Spleen (tissue), 11 donors: Measurements from ENCODE around the gene SMAD1. TPM values are rescaled to one million over a fixed set of nuclear protein-coding genes. Genes with fewer than 3 reads are reported as not detected.

Experiments used
- DNase-seq: peaks from one replicate; pipeline ENCODE4 v3.0.0-alpha.2; 2020
- H3K27ac ChIP-seq, 8 donors: fragments of 200-600 bp; sonication (generic) in 7 of 8; 1 replicate in 4 of 8; 2 replicates in 4 of 8; pipeline versions ENCODE4 v1.5.0 to v1.8.0; 2016 to 2021; ENCODE audit warnings: inconsistent platforms in 4 of 8, mild to moderate bottlenecking in 4 of 8, moderate library complexity in 1 of 8
- H3K27me3 ChIP-seq, 7 donors: fragments of 200-600 bp; sonication (generic) in 6 of 7; replicated peaks in 1 of 7; 1 replicate in 4 of 7; 2 replicates in 3 of 7; pipeline versions ENCODE4 v1.5.0 to v1.8.0; 2016 to 2021; ENCODE audit warnings: inconsistent platforms in 3 of 7, mild to moderate bottlenecking in 1 of 7
- H3K36me3 ChIP-seq, 6 donors: fragments of 200-600 bp; sonication (generic) in 5 of 6; 1 replicate in 4 of 6; 2 replicates in 2 of 6; pipeline versions ENCODE4 v1.5.0 to v1.8.0; 2016 to 2021; ENCODE audit warnings: inconsistent platforms in 2 of 6
- H3K4me1 ChIP-seq, 6 donors: fragments of 200-600 bp; sonication (generic) in 5 of 6; 1 replicate in 3 of 6; 2 replicates in 3 of 6; pipeline versions ENCODE4 v1.5.0 to v1.8.0; 2016 to 2021; ENCODE audit warnings: inconsistent platforms in 3 of 6
- H3K4me3 ChIP-seq, 8 donors: fragments of 200-600 bp; sonication (generic) in 7 of 8; 1 replicate in 4 of 8; 2 replicates in 4 of 8; pipeline versions ENCODE4 v1.5.0 to v1.8.0; 2016 to 2021; ENCODE audit warnings: inconsistent platforms in 4 of 8, mild to moderate bottlenecking in 4 of 8, moderate library complexity in 2 of 8
- H3K9me3 ChIP-seq, 8 donors: fragments of 200-600 bp; sonication (generic) in 7 of 8; 1 replicate in 4 of 8; 2 replicates in 4 of 8; pipeline versions ENCODE4 v1.5.0 to v1.8.0; 2016 to 2021; ENCODE audit warnings: inconsistent platforms in 4 of 8
- POLR2A ChIP-seq, 3 donors: fragments of 450-650 bp; IDR thresholded peaks; one replicate each; pipeline ENCODE4 v1.5.1; 2017; ENCODE audit warnings: antibody characterized with exemption in 3 of 3, mild to moderate bottlenecking in 1 of 3
- POLR2AphosphoS5 ChIP-seq, 3 donors: sonication (generic); formaldehyde crosslinking; IDR thresholded peaks; one replicate each; pipeline ENCODE4 v1.5.1; 2017; ENCODE audit warnings: antibody characterized with exemption in 3 of 3
- WGBS, 5 donors: extraction: QIAGEN DNeasy Blood & Tissue Kit in 3 of 5; methylation state at CpG; one replicate each; pipeline versions ENCODE4 v1.1.5 to v1.1.7; 2013 to 2018; 5-methylcytosine and 5-hydroxymethylcytosine counted together
- intact Hi-C: fragments of 100-400 bp; cut with DNase I; formaldehyde crosslinking; loops from one replicate; pipeline ENCODE4 v1.15.0; 2023; ENCODE audit warnings: low total_unique reads
- polyA plus RNA-seq, 3 donors: library from polyadenylated mRNA; stranded (reverse); fragments of 200-250 nt; gene quantifications; one replicate each; pipeline ENCODE4 v1.2.1, GENCODE V29; 2013
- total RNA-seq, 7 donors: library from RNA; depleted of rRNA in 3 of 7; stranded (reverse); fragments of >200 nt in 3 of 7; fragmentation: NEBNext Ultra II Directional in 4 of 7; extraction: Animal tissue kit (Norgen Biotek cat#: 25700) in 4 of 7; gene quantifications; one replicate each; pipeline versions ENCODE4 v1.1.0 to v1.2.1, GENCODE V29; 2016 to 2021
- TF ChIP-seq, protein P1 (sequence below), 11 experiments: fragments of 200-600 bp in 7 of 11; fragments of 450-650 bp in 4 of 11; sonication (generic) in 4 of 11; IDR thresholded peaks in 8 of 11; conservative IDR thresholded peaks in 3 of 11; 1 replicate in 7 of 11; 2 replicates in 4 of 11; pipeline versions ENCODE4 v1.4.0 to v1.8.0; 2016 to 2021; ENCODE audit warnings: antibody characterized with exemption in 11 of 11, inconsistent platforms in 4 of 11, mild to moderate bottlenecking in 1 of 11
- donor health status: healthy with polysubstance abuse.
- donor health status: DM: no; HTN: no; CAD: no; lungs with moderate emphysema.
- donor health status: DM: no; HTN: no; CAD: no.
- donor health status: Bipolar disorder and iron deficiency.
- donor health status: healthy.
- donor health status: DM: no; HTN: no; CAD: no.
- donor health status: DM: yes; HTN: yes; CAD: no.

The SMAD1 gene
- total and polyA plus RNA-seq, 10 donors = 2.8 to 48.2 (median 28.7) TPM

DNA sequence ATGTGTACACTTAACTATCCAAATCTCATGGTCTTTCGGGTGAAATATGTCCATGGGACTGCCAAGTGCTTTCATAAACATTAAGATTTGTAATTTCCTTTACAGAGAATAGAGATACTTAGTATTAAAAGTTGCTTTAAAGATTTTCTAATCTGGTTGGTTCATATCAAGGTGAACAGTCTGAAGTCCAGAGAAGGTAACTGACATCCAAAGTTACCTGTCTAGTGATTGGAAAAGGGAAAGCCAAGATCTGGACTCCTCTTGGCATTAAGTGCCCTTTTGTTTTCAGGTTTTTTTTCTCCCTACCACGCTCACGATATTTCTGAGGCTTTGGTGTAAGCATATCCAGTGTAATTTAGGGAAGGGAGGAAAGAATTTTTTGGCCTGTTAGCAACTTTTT is 5.0 kb downstream of the SMAD1 start:
- 68 to 79% (median 74%) methylated on average over 3 of the region's 3 CpGs for WGBS, 5 donors
- Histone ChIP-seq H3K27me3 (peaks cover 0 to 72% (median 8%) of the 10 kb centered on the region in 7 donors), H3K4me1 (peaks cover 10 to 84% (median 39%) of the 10 kb centered on the region in 6 donors), H3K4me3 (no peak overlapping the region), H3K36me3 (no peaks in the 10 kb centered on the region), H3K9me3 (no peaks in the 10 kb centered on the region), H3K27ac (no peak overlapping the region)
- intact Hi-C loops = no loop called here
- no peak for TF ChIP-seq POLR2A (IDR thresholded peaks at IDR 0.05)
- no peak for TF ChIP-seq POLR2AphosphoS5 (IDR thresholded peaks at IDR 0.05)
- TF ChIP-seq, protein P1, sequence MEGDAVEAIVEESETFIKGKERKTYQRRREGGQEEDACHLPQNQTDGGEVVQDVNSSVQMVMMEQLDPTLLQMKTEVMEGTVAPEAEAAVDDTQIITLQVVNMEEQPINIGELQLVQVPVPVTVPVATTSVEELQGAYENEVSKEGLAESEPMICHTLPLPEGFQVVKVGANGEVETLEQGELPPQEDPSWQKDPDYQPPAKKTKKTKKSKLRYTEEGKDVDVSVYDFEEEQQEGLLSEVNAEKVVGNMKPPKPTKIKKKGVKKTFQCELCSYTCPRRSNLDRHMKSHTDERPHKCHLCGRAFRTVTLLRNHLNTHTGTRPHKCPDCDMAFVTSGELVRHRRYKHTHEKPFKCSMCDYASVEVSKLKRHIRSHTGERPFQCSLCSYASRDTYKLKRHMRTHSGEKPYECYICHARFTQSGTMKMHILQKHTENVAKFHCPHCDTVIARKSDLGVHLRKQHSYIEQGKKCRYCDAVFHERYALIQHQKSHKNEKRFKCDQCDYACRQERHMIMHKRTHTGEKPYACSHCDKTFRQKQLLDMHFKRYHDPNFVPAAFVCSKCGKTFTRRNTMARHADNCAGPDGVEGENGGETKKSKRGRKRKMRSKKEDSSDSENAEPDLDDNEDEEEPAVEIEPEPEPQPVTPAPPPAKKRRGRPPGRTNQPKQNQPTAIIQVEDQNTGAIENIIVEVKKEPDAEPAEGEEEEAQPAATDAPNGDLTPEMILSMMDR (IDR thresholded peaks at IDR 0.05 in 8 of 11, conservative IDR thresholded peaks at IDR 0.05 in 3 of 11) = no peak
- no peak for DNase-seq

DNA sequence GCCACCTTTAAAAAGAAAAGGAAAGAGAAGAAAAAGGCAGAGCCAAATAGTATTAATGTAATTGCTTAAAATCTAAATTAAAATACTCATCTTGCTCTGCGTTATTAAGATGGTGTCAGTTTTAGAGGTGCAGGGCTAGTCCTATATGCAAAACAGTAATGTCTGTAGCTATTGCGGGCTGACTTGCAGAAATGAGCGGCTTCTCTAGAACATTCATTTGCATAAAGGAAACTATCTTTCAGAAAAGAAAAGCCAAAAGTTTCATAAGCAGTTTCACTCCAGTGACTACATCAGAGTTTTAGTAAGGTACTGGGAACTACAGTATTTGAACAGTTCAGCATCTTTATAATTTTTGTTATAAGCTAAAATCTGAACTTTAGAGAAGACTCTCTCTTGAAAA is 6.0 kb downstream of the SMAD1 start:
- DNase-seq = no peak
- intact Hi-C loops = no loop called here
- no peaks in the 10 kb centered on the region for H3K9me3 ChIP-seq
- no peaks in the 10 kb centered on the region for H3K36me3 ChIP-seq
- peak overlapping the region in 2 of 8 donors; percentile 1 to 5 for H3K27ac ChIP-seq
- TF ChIP-seq, protein P1 (IDR thresholded peaks at IDR 0.05 in 8 of 11, conservative IDR thresholded peaks at IDR 0.05 in 3 of 11) = no peak
- TF ChIP-seq POLR2A (IDR thresholded peaks at IDR 0.05) (no peak), POLR2AphosphoS5 (IDR thresholded peaks at IDR 0.05) (no peak)
- H3K4me1 ChIP-seq = peaks cover 10 to 81% (median 38%) of the 10 kb centered on the region in 6 donors
- peak overlapping the region in 1 of 8 donors; percentile 1 for H3K4me3 ChIP-seq
- 9 to 24% (median 19%) methylated on average over 3 of the region's 3 CpGs for WGBS, 5 donors
- peaks cover 0 to 62% (median 3%) of the 10 kb centered on the region in 7 donors for H3K27me3 ChIP-seq

DNA sequence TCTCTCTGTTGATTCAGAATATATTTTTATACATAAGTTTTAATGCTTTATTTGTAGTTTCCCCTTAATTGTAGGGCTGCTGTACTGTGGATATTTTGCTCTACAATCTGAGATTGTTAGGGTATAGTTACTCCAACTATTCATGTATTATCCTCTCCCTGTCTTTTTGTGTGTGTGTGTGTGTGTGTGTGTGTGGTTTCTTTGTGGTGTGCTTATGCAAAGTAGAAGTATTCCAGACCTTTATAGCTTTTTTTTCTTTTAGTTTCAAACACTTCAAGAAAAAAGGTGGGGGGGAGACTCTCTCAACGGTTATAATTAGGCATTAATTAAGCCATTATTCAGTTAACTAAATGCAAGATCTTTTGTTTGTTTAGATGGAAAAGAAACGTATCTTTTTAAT is 6.7 kb downstream of the SMAD1 start:
- H3K36me3 ChIP-seq = no peaks in the 10 kb centered on the region
- no peak overlapping the region for H3K27ac ChIP-seq
- WGBS, 5 donors = 55 to 69% (median 63%) methylated on average over 2 of the region's 2 CpGs
- no peaks in the 10 kb centered on the region for H3K9me3 ChIP-seq
- H3K4me3 ChIP-seq = no peak overlapping the region
- H3K27me3 ChIP-seq = peaks cover 0 to 55% (median 0%) of the 10 kb centered on the region in 7 donors
- intact Hi-C loops = no loop called here
- DNase-seq = no peak
- TF ChIP-seq POLR2AphosphoS5 (IDR thresholded peaks at IDR 0.05) (no peak), POLR2A (IDR thresholded peaks at IDR 0.05) (no peak)
- TF ChIP-seq, protein P1 (IDR thresholded peaks at IDR 0.05 in 8 of 11, conservative IDR thresholded peaks at IDR 0.05 in 3 of 11) = no peak
- H3K4me1 ChIP-seq = peaks cover 11 to 81% (median 37%) of the 10 kb centered on the region in 6 donors

DNA sequence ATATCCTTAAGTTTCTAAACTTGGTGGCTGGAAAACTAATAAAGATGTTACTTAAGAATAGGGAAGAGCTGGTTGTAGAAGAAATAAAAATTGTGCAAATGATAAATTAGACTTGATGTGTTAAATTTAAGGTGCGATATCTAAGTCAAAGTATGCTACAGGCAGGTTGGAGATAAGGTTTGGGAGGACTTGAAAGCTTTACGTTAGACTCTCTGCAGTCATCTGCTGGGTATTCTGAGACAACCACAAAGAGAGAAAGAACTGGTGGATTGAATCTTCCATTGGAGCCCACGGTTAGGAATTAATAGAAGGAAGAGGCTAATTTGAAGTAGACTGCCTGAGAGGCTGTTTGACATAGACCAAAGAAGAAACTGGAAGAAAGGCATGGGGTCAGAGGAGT is 7.9 kb downstream of the SMAD1 start:
- DNase-seq = no peak
- no peak overlapping the region for H3K4me3 ChIP-seq
- H3K36me3 ChIP-seq = no peaks in the 10 kb centered on the region
- no peaks in the 10 kb centered on the region for H3K9me3 ChIP-seq
- intact Hi-C loops = no loop called here
- H3K27ac ChIP-seq = no peak overlapping the region
- H3K27me3 ChIP-seq = peaks cover 0 to 48% (median 0%) of the 10 kb centered on the region in 7 donors
- WGBS, 5 donors = 81 to 94% (median 85%) methylated on average over 3 of the region's 3 CpGs
- H3K4me1 ChIP-seq = peaks cover 15 to 78% (median 33%) of the 10 kb centered on the region in 6 donors
- TF ChIP-seq POLR2A (IDR thresholded peaks at IDR 0.05) = no peak
- TF ChIP-seq, protein P1 (IDR thresholded peaks at IDR 0.05 in 8 of 11, conservative IDR thresholded peaks at IDR 0.05 in 3 of 11) = no peak
- no peak for TF ChIP-seq POLR2AphosphoS5 (IDR thresholded peaks at IDR 0.05)
